ENCODE results near the gene ATAT1. TPM values are rescaled to one million over a fixed set of nuclear protein-coding genes. Genes with fewer than 3 reads are reported as not detected.

ATAT1 gene
- total and polyA plus RNA-seq, 2 of the 13 experiments (the other 11 are each of a cell fraction or from before 2014, with no cell fraction given), result 9.2 to 23.6 TPM

GRCh38 chr6:30626484-30627366, at the start of gene ATAT1 (continued):
- TF ChIP-seq PHF21A (CRISPR knock-in tag; IDR thresholded peaks at IDR 0.05) (peak; percentile 88; the same call in 1 of the 2 replicates), FOXK2 (IDR thresholded peaks at IDR 0.05) (no peak), SP4 (CRISPR knock-in tag; IDR thresholded peaks at IDR 0.05) (peak; percentile 90), ZNF382 (CRISPR knock-in tag; IDR thresholded peaks at IDR 0.05; ENCODE audit: borderline replicate concordance) (no peak), KDM5A (IDR thresholded peaks at IDR 0.05; ENCODE audit: borderline replicate concordance, low read length) (peak; percentile 88), NFYB (CRISPR knock-in tag; IDR thresholded peaks at IDR 0.05) (peak; percentile 53), ARNT2 (CRISPR knock-in tag; IDR thresholded peaks at IDR 0.05; ENCODE audit: low read depth) (peak; percentile 67; the same call in 1 of the 2 replicates), KLF13 (CRISPR knock-in tag; IDR thresholded peaks at IDR 0.05) (peak; percentile 88; the same call in 1 of the 2 replicates), ZNF383 (CRISPR knock-in tag; IDR thresholded peaks at IDR 0.05; ENCODE audit: borderline replicate concordance) (no peak), MAX (IDR thresholded peaks at IDR 0.05) (peak; percentile 85), HINFP (CRISPR knock-in tag; IDR thresholded peaks at IDR 0.05; ENCODE audit: low read depth) (peak; percentile 77; the same call in 1 of the 2 replicates), ZNF598 (CRISPR knock-in tag; IDR thresholded peaks at IDR 0.05; ENCODE audit: borderline replicate concordance) (peak; percentile 94), ZNF646 (CRISPR knock-in tag; IDR thresholded peaks at IDR 0.05) (no peak), GMEB2 (CRISPR knock-in tag; IDR thresholded peaks at IDR 0.05; ENCODE audit: low read depth) (no peak), BHLHE40 (IDR thresholded peaks at IDR 0.05; ENCODE audit: low read length) (no peak), ZNF124 (CRISPR knock-in tag; IDR thresholded peaks at IDR 0.05) (no peak; the same call in 1 of the 2 replicates), MXI1 (IDR thresholded peaks at IDR 0.05; ENCODE audit: borderline replicate concordance, low read depth, low read length) (peak; percentile 78; the same call in 1 of the 3 replicates), GLI4 (CRISPR knock-in tag; IDR thresholded peaks at IDR 0.05; ENCODE audit: borderline replicate concordance) (peak; percentile 77; the same call in 1 of the 2 replicates), ZNF468 (CRISPR knock-in tag; IDR thresholded peaks at IDR 0.05) (no peak)
